DOHH2 (cell line): ENCODE data around the gene CALM3.
A peak's percentile ranks its signal among the peaks of the same experiment; 100 is the strongest.
"Not testable (repeated sequence)": the region's sequence is repeated elsewhere in the genome, so short reads cannot be mapped to it uniquely, and the experiment has no call there.

Experiments
- H3F3A ChIP-seq: fragments of 200-600 bp; sonication (generic), shearing (Covaris generic); 2 replicates; pipeline ENCODE4 v1.6.0; 2016; ENCODE audit warnings: antibody characterized with exemption, mild to moderate bottlenecking; ENCODE audit not compliant: control insufficient read depth, insufficient read depth
- H3K27ac ChIP-seq: fragments of 200-600 bp; sonication (generic); 2 replicates; pipeline ENCODE4 v1.5.1; 2014; ENCODE audit warnings: low read depth, mild to moderate bottlenecking, low read length, moderate library complexity
- H3K27me3 ChIP-seq: fragments of 200-600 bp; sonication (generic); 2 replicates; pipeline ENCODE4 v1.6.1; 2014; ENCODE audit warnings: mild to moderate bottlenecking, low read length, mixed read lengths; ENCODE audit not compliant: control insufficient read depth
- H3K36me3 ChIP-seq: fragments of 200-600 bp; sonication (generic); 2 replicates; pipeline ENCODE4 v1.6.1; 2014; ENCODE audit warnings: mild to moderate bottlenecking, low read length, moderate library complexity, mixed read lengths; ENCODE audit not compliant: control insufficient read depth
- H3K4me1 ChIP-seq: fragments of 200-600 bp; sonication (generic); 2 replicates; pipeline ENCODE4 v1.6.1; 2014; ENCODE audit warnings: mild to moderate bottlenecking, low read length, mixed read lengths; ENCODE audit not compliant: control insufficient read depth
- H3K4me2 ChIP-seq: fragments of 200-600 bp; sonication (generic); 2 replicates; pipeline ENCODE4 v1.6.0; 2014; ENCODE audit warnings: mild to moderate bottlenecking, low read length, moderate library complexity
- H3K4me3 ChIP-seq: fragments of 200-600 bp; sonication (generic); 2 replicates; pipeline ENCODE4 v1.5.1; 2014; ENCODE audit warnings: mild to moderate bottlenecking, low read length, mixed read lengths
- H3K79me2 ChIP-seq: fragments of 200-600 bp; sonication (generic); 2 replicates; pipeline ENCODE4 v1.6.1; 2014; ENCODE audit warnings: mild to moderate bottlenecking, low read length, mixed read lengths; ENCODE audit not compliant: control insufficient read depth
- H3K9me2 ChIP-seq: fragments of 200-600 bp; sonication (generic); replicated peaks from 2 replicates; pipeline ENCODE4 v1.6.1; 2014; ENCODE audit warnings: mild to moderate bottlenecking, low read length, mixed read lengths; ENCODE audit not compliant: control insufficient read depth
- H3K9me3 ChIP-seq: fragments of 200-600 bp; sonication (generic); 2 replicates; pipeline ENCODE4 v1.6.1; 2014; ENCODE audit warnings: antibody characterized with exemption, low read length, mixed read lengths; ENCODE audit not compliant: control insufficient read depth, insufficient read depth
- H4K20me1 ChIP-seq: fragments of 200-600 bp; sonication (generic); 2 replicates; pipeline ENCODE4 v1.6.0; 2014; ENCODE audit warnings: low read depth, mild to moderate bottlenecking, antibody characterized with exemption, low read length, moderate library complexity; ENCODE audit not compliant: control insufficient read depth, insufficient read depth
- EZH2phosphoT487 ChIP-seq: fragments of 200-600 bp; sonication (generic); IDR thresholded peaks from 2 replicates; pipeline ENCODE4 v1.6.1; 2017; ENCODE audit warnings: borderline replicate concordance, mild to moderate bottlenecking, antibody characterized with exemption, low read length, moderate library complexity, mixed read lengths
- TF ChIP-seq, protein P1 (sequence below): fragments of 200-600 bp; sonication (generic); IDR thresholded peaks from one replicate; pipeline ENCODE4 v1.5.1; 2014; ENCODE audit warnings: antibody characterized with exemption, mild to moderate bottlenecking, low read depth, low read length; ENCODE audit not compliant: poor library complexity, severe bottlenecking

CALM3 gene

DNA sequence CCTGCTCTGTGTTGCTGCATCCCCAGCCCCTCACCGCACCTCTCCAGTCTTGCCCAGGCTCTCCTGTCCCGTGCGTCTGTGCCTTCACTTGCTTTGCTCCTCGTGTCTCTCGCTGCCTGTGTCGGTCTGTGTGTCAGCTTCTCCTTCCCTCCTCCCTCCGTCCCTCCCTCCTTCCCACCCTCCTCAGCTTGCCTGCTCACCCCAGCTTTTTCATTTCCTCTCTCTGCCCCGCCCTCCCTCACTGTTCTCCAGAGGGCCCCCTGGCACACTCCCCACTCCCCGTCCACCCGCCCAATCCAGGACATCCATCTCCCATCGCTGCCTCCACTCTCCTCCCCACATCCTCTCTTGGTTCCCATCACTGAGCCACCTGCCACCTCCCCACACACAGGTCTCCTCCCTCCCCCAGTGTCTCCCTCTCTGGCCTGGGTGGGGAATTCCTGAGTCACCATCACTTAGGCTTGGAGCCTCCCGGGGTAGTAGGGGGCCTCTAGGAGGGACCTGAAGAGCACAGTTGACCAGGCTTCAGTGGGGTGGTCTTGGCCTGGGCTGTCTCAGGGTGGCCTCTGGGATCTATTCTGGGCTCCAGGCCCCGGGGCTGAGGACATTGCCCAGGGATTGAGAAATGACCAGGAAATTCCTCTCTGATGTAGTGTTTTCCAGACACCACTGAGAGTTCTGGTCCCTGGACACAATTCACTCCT lies 24.0 kb downstream of the CALM3 start, which contains the start of gene PTGIR:
Gene PTGIR, minus strand, starts transcription at position 132 of the 704 bp plus-strand sequence. CDS start 864 bp downstream, outside the sequence.
- peaks cover 22% of the 10 kb centered on the region for H3K4me1 ChIP-seq
- peak within 1 kb of the TSS; percentile 56 for H3K4me2 ChIP-seq
- TF ChIP-seq EZH2phosphoT487, result no peak
- TF ChIP-seq, protein P1, sequence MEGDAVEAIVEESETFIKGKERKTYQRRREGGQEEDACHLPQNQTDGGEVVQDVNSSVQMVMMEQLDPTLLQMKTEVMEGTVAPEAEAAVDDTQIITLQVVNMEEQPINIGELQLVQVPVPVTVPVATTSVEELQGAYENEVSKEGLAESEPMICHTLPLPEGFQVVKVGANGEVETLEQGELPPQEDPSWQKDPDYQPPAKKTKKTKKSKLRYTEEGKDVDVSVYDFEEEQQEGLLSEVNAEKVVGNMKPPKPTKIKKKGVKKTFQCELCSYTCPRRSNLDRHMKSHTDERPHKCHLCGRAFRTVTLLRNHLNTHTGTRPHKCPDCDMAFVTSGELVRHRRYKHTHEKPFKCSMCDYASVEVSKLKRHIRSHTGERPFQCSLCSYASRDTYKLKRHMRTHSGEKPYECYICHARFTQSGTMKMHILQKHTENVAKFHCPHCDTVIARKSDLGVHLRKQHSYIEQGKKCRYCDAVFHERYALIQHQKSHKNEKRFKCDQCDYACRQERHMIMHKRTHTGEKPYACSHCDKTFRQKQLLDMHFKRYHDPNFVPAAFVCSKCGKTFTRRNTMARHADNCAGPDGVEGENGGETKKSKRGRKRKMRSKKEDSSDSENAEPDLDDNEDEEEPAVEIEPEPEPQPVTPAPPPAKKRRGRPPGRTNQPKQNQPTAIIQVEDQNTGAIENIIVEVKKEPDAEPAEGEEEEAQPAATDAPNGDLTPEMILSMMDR, result no peak
- H3K79me2 ChIP-seq, result no peaks in the 10 kb centered on the region
- H4K20me1 ChIP-seq, result no peaks in the 10 kb centered on the region
- no peaks in the 10 kb centered on the region for H3K9me2 ChIP-seq
- H3F3A ChIP-seq, result no peaks in the 10 kb centered on the region
- no peaks in the 10 kb centered on the region for H3K36me3 ChIP-seq
- H3K4me3 ChIP-seq, result 0 out of 2 replicates have a peak within 1 kb of the TSS, but pooled peaks have one; percentile 24
- no peaks in the 10 kb centered on the region for H3K9me3 ChIP-seq
- peaks cover 5% of the 10 kb centered on the region for H3K27me3 ChIP-seq
- no peak within 1 kb of the TSS for H3K27ac ChIP-seq

DNA sequence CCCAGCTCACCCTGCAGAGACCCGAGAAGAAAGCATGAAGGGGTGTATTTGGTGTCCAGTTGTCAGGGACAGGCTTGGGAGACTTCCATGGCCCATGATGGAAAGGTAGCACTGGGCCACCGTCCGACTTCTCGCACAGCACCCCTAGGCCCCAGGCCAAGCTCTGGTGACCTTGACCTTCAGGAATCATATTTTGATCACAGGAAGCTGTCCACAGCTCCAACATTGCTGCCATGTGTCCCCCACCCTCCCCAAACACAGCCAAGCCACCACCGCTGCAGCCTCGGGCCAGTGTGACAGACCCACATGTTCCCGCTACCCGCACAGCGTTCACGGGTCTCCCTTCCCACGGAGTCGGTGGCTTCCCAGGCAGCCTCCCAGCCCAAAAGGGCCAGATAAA lies 24.6 kb downstream of the CALM3 start:
- H3K9me3 ChIP-seq, result no peaks in the 10 kb centered on the region
- H3K27me3 ChIP-seq, result peaks cover 5% of the 10 kb centered on the region
- no peak overlapping the region for H3K27ac ChIP-seq
- TF ChIP-seq, protein P1, result no peak
- no peak for TF ChIP-seq EZH2phosphoT487
- H4K20me1 ChIP-seq, result no peaks in the 10 kb centered on the region
- H3K79me2 ChIP-seq, result no peaks in the 10 kb centered on the region
- no peaks in the 10 kb centered on the region for H3K9me2 ChIP-seq
- no peaks in the 10 kb centered on the region for H3K36me3 ChIP-seq
- H3K4me3 ChIP-seq, result no peak overlapping the region
- H3F3A ChIP-seq, result no peaks in the 10 kb centered on the region
- no peak overlapping the region; the same call in 1 of the 2 replicates for H3K4me2 ChIP-seq
- peaks cover 16% of the 10 kb centered on the region for H3K4me1 ChIP-seq

DNA sequence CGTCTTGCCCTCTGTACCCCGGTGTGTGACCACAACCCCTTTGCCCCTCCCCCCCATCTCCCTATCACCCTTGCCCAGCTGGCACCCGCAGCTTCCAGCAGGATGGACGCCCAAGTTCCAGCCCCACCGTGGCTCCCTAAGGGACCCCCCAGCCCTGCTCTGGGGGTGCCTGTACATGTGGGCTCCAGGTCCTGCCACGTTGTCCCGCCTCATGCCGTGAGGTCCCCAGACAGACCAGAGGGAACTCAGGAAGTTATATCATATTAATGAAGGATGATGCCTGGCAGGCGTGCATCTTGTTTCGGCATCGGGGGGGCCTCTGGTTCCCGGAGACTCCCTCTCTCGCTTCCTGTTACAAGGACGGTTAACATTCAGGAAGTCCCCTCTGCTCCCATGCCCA lies 25.3 kb downstream of the CALM3 start:
- Histone ChIP-seq H3K79me2 (no peaks in the 10 kb centered on the region), H3K9me2 (no peaks in the 10 kb centered on the region), H3K4me2 (no peak overlapping the region), H4K20me1 (no peaks in the 10 kb centered on the region), H3K4me3 (no peak overlapping the region), H3K9me3 (no peaks in the 10 kb centered on the region), H3K27ac (no peak overlapping the region), H3K36me3 (no peaks in the 10 kb centered on the region), H3F3A (no peaks in the 10 kb centered on the region), H3K27me3 (peaks cover 10% of the 10 kb centered on the region), H3K4me1 (peaks cover 15% of the 10 kb centered on the region)
- no peak for TF ChIP-seq EZH2phosphoT487
- TF ChIP-seq, protein P1, result no peak

DNA sequence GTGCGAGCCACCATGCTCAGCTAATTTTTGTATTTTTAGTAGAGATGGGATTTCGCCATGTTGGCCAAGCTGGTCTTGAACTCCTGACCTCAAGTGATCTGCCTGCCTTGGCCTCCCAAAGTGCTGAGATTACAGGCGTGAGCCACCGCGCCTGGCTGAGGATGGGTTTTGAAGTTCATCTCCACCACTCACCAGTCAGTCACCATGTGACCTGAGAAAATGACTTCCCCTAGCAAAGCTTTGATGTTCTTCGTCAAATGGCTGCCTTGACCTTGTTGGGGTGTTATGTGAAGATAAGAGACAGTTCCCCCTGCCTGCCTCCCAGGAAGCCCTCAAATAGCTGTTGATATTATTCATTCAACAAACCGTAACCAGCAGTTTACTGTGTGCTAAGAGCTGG lies 27.8 kb downstream of the CALM3 start:
- H3K9me2 ChIP-seq, H3K36me3 ChIP-seq, H3K4me2 ChIP-seq, H3K79me2 ChIP-seq, H3F3A ChIP-seq, H4K20me1 ChIP-seq, H3K4me3 ChIP-seq, H3K9me3 ChIP-seq, H3K27ac ChIP-seq: not testable (repeated sequence)
- H3K4me1 ChIP-seq, result peaks cover 24% of the 10 kb centered on the region
- peaks cover 25% of the 10 kb centered on the region for H3K27me3 ChIP-seq
